HG02759 (cell line): Measurements from ENCODE around the gene CERS6.
"Not testable (repeated sequence)": the region's sequence is repeated elsewhere in the genome, so short reads cannot be mapped to it uniquely, and the experiment has no call there.

Source experiments
- ATAC-seq: cut with Tn5 transposase; IDR thresholded peaks from one replicate; pipeline ENCODE4 v1.9.1; 2021; ENCODE audit warnings: mild to moderate bottlenecking, moderate library complexity; ENCODE audit not compliant: unreplicated experiment

The CERS6 gene

GRCh38 chr2:168633200-168633599 lies 177.1 kb downstream of the CERS6 start:
- ATAC-seq: no peak

GRCh38 chr2:168633895-168634294 lies 177.8 kb downstream of the CERS6 start:
- ATAC-seq: peak; percentile 54

- no peak for ATAC-seq
Observed at GRCh38 chr2:168635065-168635577, 179.0 kb downstream of the CERS6 start.

GRCh38 chr2:168639018-168639417 lies 182.9 kb downstream of the CERS6 start:
- no peak for ATAC-seq

- ATAC-seq: no peak
Observed at GRCh38 chr2:168639441-168639898, 183.4 kb downstream of the CERS6 start.

GRCh38 chr2:168640039-168640438 lies 184.0 kb downstream of the CERS6 start:
- no peak for ATAC-seq

GRCh38 chr2:168641636-168642035 lies 185.6 kb downstream of the CERS6 start:
- no peak for ATAC-seq

- no peak for ATAC-seq
Observed at GRCh38 chr2:168642873-168643272, 186.8 kb downstream of the CERS6 start.

GRCh38 chr2:168643979-168644378 lies 187.9 kb downstream of the CERS6 start:
- ATAC-seq: no peak

GRCh38 chr2:168645696-168646338 lies 189.7 kb downstream of the CERS6 start:
- no peak for ATAC-seq

GRCh38 chr2:168649105-168649504 lies 193.0 kb downstream of the CERS6 start:
- no peak for ATAC-seq

GRCh38 chr2:168649562-168649961 lies 193.5 kb downstream of the CERS6 start:
- ATAC-seq: no peak

- ATAC-seq: no peak
Observed at GRCh38 chr2:168650139-168650538, 194.1 kb downstream of the CERS6 start.

- ATAC-seq: no peak
Observed at GRCh38 chr2:168650781-168651180, 194.7 kb downstream of the CERS6 start.

GRCh38 chr2:168652997-168653921 lies 197.2 kb downstream of the CERS6 start:
- ATAC-seq: no peak

GRCh38 chr2:168654705-168655104 lies 198.6 kb downstream of the CERS6 start:
- ATAC-seq: no peak

GRCh38 chr2:168655207-168655606 lies 199.1 kb downstream of the CERS6 start:
- ATAC-seq: no peak

- not testable (repeated sequence) for ATAC-seq
Observed at GRCh38 chr2:168657378-168657777, 201.3 kb downstream of the CERS6 start.

GRCh38 chr2:168658706-168659105 lies 202.6 kb downstream of the CERS6 start:
- no peak for ATAC-seq

- ATAC-seq: no peak
Observed at GRCh38 chr2:168660870-168661862, 205.1 kb downstream of the CERS6 start.

- no peak for ATAC-seq
Observed at GRCh38 chr2:168661863-168662256, 205.8 kb downstream of the CERS6 start.
